Breast epithelium (tissue), 4 donors: Measurements from ENCODE around the gene FBN2. TPM values are rescaled to one million over a fixed set of nuclear protein-coding genes. Genes with fewer than 3 reads are reported as not detected.

Experiments used
- DNase-seq, 2 donors: peaks; one replicate each; pipeline ENCODE4 v3.0.0-alpha.2; 2019; ENCODE audit warnings: low spot score in 2 of 2
- H3K27ac ChIP-seq, 2 donors: fragments of 200-600 bp; sonication (generic) in 1 of 2; one replicate each; pipeline ENCODE4 v1.5.1; 2016 to 2019; ENCODE audit warnings: mild to moderate bottlenecking in 1 of 2
- H3K27me3 ChIP-seq, 2 donors: fragments of 200-600 bp; sonication (generic) in 1 of 2; one replicate each; pipeline versions ENCODE4 v1.5.1 to v1.6.0; 2017 to 2019; ENCODE audit warnings: control low read depth in 1 of 2, mild to moderate bottlenecking in 1 of 2
- H3K36me3 ChIP-seq: fragments of 200-600 bp; one replicate; pipeline ENCODE4 v1.5.1; 2019
- H3K4me1 ChIP-seq, 2 donors: fragments of 200-600 bp; sonication (generic); one replicate each; pipeline ENCODE4 v1.5.1; 2016 to 2019; ENCODE audit warnings: control low read depth in 1 of 2
- H3K4me3 ChIP-seq, 3 donors: fragments of 200-600 bp; sonication (generic); 1 replicate in 2 of 3; 2 replicates in 1 of 3; pipeline ENCODE4 v1.5.1; 2016 to 2019; ENCODE audit warnings: mild to moderate bottlenecking in 3 of 3, moderate library complexity in 2 of 3
- H3K9me3 ChIP-seq, 2 donors: fragments of 200-600 bp; sonication (generic) in 1 of 2; one replicate each; pipeline ENCODE4 v1.5.1; 2016 to 2019; ENCODE audit warnings: control low read depth in 1 of 2
- POLR2A ChIP-seq: fragments of 450-650 bp; IDR thresholded peaks from one replicate; pipeline ENCODE4 v1.6.1; 2016; ENCODE audit warnings: antibody characterized with exemption, mild to moderate bottlenecking, moderate library complexity
- POLR2AphosphoS5 ChIP-seq, 3 donors: sonication (generic); formaldehyde crosslinking; IDR thresholded peaks; one replicate each; pipeline ENCODE4 v1.6.1; 2017; ENCODE audit warnings: antibody characterized with exemption in 3 of 3
- intact Hi-C: fragments of 100-400 bp; cut with DNase I; formaldehyde crosslinking; loops from one replicate; pipeline ENCODE4 v1.15.1; 2023; ENCODE audit warnings: low total_unique reads
- total RNA-seq, 3 donors: library from RNA; depleted of rRNA; stranded (reverse); fragments of >200 nt; gene quantifications; one replicate each; pipeline ENCODE4 v1.1.0, GENCODE V29; 2016
- TF ChIP-seq, protein P1 (sequence below), 3 donors: fragments of 450-650 bp; IDR thresholded peaks; one replicate each; pipeline ENCODE4 v1.5.1; 2016 to 2017; ENCODE audit warnings: antibody characterized with exemption in 3 of 3, mild to moderate bottlenecking in 3 of 3, moderate library complexity in 3 of 3

Gene FBN2
- total RNA-seq, 3 donors from 2014 or later, result 0.88 to 7.5 (median 1.8) TPM

DNA sequence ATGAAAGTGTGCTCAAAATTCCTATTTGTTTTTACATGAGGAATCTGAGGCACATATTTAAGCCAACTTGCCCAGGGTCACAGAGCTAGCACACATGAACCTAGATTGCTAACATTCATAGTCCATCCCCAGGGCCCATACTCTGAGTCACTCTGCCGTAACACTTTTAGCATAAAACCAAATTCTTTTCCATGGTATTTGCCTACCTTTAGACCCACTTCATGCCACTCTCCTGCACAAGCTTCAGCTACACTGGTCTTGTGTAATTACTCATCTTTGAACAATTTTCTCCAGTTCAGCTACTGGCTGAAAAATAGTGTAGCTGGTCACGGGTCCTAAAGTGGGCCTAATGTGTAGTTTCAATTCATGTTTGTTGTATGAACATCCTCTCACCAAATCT, 253.8 kb downstream of the FBN2 start:
- TF ChIP-seq, protein P1, sequence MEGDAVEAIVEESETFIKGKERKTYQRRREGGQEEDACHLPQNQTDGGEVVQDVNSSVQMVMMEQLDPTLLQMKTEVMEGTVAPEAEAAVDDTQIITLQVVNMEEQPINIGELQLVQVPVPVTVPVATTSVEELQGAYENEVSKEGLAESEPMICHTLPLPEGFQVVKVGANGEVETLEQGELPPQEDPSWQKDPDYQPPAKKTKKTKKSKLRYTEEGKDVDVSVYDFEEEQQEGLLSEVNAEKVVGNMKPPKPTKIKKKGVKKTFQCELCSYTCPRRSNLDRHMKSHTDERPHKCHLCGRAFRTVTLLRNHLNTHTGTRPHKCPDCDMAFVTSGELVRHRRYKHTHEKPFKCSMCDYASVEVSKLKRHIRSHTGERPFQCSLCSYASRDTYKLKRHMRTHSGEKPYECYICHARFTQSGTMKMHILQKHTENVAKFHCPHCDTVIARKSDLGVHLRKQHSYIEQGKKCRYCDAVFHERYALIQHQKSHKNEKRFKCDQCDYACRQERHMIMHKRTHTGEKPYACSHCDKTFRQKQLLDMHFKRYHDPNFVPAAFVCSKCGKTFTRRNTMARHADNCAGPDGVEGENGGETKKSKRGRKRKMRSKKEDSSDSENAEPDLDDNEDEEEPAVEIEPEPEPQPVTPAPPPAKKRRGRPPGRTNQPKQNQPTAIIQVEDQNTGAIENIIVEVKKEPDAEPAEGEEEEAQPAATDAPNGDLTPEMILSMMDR (IDR thresholded peaks at IDR 0.05), result no peak
- TF ChIP-seq POLR2A (no peak), POLR2AphosphoS5 (IDR thresholded peaks at IDR 0.05) (no peak)
- Histone ChIP-seq H3K36me3 (no peaks in the 10 kb centered on the region), H3K4me3 (no peak overlapping the region), H3K9me3 (no peaks in the 10 kb centered on the region), H3K27me3 (no peaks in the 10 kb centered on the region), H3K27ac (no peak overlapping the region), H3K4me1 (no peaks in the 10 kb centered on the region)
- no peak for DNase-seq
- intact Hi-C loops, result no loop called here

- Histone ChIP-seq H3K4me3 (no peak overlapping the region), H3K36me3 (no peaks in the 10 kb centered on the region), H3K27ac (no peak overlapping the region), H3K27me3 (no peaks in the 10 kb centered on the region), H3K9me3 (no peaks in the 10 kb centered on the region), H3K4me1 (no peaks in the 10 kb centered on the region)
- TF ChIP-seq, protein P1 (IDR thresholded peaks at IDR 0.05), result no peak
- TF ChIP-seq POLR2AphosphoS5 (IDR thresholded peaks at IDR 0.05) (no peak), POLR2A (no peak)
- intact Hi-C loops, result no loop called here
- DNase-seq, result no peak
Observed at GRCh38 chr5:128279345-128279744, 258.7 kb downstream of the FBN2 start.

- H3K27ac ChIP-seq, result no peak overlapping the region
- no peaks in the 10 kb centered on the region for H3K4me1 ChIP-seq
- H3K9me3 ChIP-seq, result no peaks in the 10 kb centered on the region
- H3K4me3 ChIP-seq, result no peak overlapping the region
- TF ChIP-seq POLR2AphosphoS5 (IDR thresholded peaks at IDR 0.05) (no peak), POLR2A (no peak)
- TF ChIP-seq, protein P1 (IDR thresholded peaks at IDR 0.05), result no peak
- H3K36me3 ChIP-seq, result no peaks in the 10 kb centered on the region
- no peak for DNase-seq
- intact Hi-C loops, result no loop called here
- H3K27me3 ChIP-seq, result no peaks in the 10 kb centered on the region
Observed at GRCh38 chr5:128276537-128277216, 261.4 kb downstream of the FBN2 start.

DNA sequence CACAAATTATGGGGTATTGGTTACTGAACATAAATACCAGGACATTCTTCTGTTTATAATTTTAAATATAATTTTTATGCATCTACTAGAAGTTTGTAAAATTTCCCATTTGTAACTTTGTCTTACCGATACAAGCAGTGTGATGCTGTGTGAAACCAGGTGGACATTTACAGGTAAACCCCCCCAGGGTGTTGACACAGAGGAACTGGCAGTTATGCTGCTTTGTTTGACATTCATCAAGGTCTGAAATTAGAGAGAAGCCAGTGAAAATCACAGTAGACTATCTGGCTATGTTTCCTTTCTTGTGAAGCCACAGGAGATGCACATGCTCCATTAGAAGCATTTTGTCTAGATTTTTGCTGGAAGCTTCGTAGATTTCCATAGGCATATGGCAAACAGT, 263.6 kb downstream of the FBN2 start:
- TF ChIP-seq POLR2AphosphoS5 (IDR thresholded peaks at IDR 0.05) (no peak), POLR2A (no peak)
- TF ChIP-seq, protein P1 (IDR thresholded peaks at IDR 0.05), result no peak
- H3K4me1 ChIP-seq, result no peaks in the 10 kb centered on the region
- DNase-seq, result no peak
- no peaks in the 10 kb centered on the region for H3K36me3 ChIP-seq
- no peak overlapping the region for H3K27ac ChIP-seq
- no peak overlapping the region for H3K4me3 ChIP-seq
- H3K27me3 ChIP-seq, result no peaks in the 10 kb centered on the region
- no peaks in the 10 kb centered on the region for H3K9me3 ChIP-seq
- intact Hi-C loops, result no loop called here

DNA sequence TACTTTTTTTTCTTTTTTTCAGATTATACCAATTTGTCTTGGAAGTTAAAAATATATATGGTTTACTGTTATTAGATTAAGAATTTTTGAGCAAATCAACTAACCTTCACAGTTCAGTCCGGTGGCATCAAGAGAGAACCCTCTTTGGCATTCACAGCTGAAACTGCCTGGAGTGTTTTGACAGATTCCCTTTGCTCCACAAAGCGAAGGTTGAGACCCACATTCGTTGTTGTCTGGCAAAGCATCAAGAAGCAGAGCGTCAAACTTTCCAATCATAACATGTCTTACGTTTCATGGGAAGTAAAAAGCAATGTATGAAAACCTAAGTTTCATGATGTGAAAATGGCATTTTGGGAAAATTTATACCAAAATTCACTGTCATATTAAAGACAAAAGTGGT, 264.3 kb downstream of the FBN2 start:
- no peak for TF ChIP-seq POLR2AphosphoS5 (IDR thresholded peaks at IDR 0.05)
- TF ChIP-seq, protein P1 (IDR thresholded peaks at IDR 0.05), result no peak
- no peak for TF ChIP-seq POLR2A
- intact Hi-C loops, result no loop called here
- no peaks in the 10 kb centered on the region for H3K27me3 ChIP-seq
- H3K36me3 ChIP-seq, result no peaks in the 10 kb centered on the region
- H3K9me3 ChIP-seq, result no peaks in the 10 kb centered on the region
- H3K4me3 ChIP-seq, result no peak overlapping the region
- no peak for DNase-seq
- H3K4me1 ChIP-seq, result no peaks in the 10 kb centered on the region
- H3K27ac ChIP-seq, result no peak overlapping the region
